Neural progenitor cell (in vitro differentiated cells): ENCODE measurements around the gene UQCRC2. TPM values are rescaled to one million over a fixed set of nuclear protein-coding genes. Genes with fewer than 3 reads are reported as not detected.

Experiments
- DNase-seq: peaks from one replicate; pipeline ENCODE4 v3.0.0-alpha.2; 2016; ENCODE audit warnings: low spot score
- H2AFZ ChIP-seq: fragments of 200-600 bp; sonication (generic); replicated peaks from 2 replicates; pipeline ENCODE4 v1.6.1; 2016; ENCODE audit warnings: antibody characterized with exemption
- H3F3A ChIP-seq: fragments of 200-600 bp; sonication (generic); 2 replicates; pipeline ENCODE4 v1.6.1; 2016; ENCODE audit warnings: antibody characterized with exemption, low read depth
- H3K27ac ChIP-seq: fragments of 200-600 bp; sonication (generic); 2 replicates; pipeline ENCODE4 v1.5.1; 2016; ENCODE audit warnings: mild to moderate bottlenecking
- H3K27me3 ChIP-seq: fragments of 200-600 bp; sonication (generic); 2 replicates; pipeline ENCODE4 v1.6.1; 2016; ENCODE audit warnings: mild to moderate bottlenecking, moderate library complexity
- H3K36me3 ChIP-seq: fragments of 200-600 bp; sonication (generic); 2 replicates; pipeline ENCODE4 v1.5.1; 2016
- H3K4me1 ChIP-seq: fragments of 200-600 bp; sonication (generic); 2 replicates; pipeline ENCODE4 v1.6.1; 2016; ENCODE audit warnings: mixed run types
- H3K4me2 ChIP-seq: fragments of 200-600 bp; sonication (generic); 2 replicates; pipeline ENCODE4 v1.6.1; 2016
- H3K4me3 ChIP-seq: fragments of 200-600 bp; sonication (generic); 2 replicates; pipeline ENCODE4 v1.5.1; 2016
- H3K79me2 ChIP-seq: fragments of 200-600 bp; sonication (generic); 2 replicates; pipeline ENCODE4 v1.6.1; 2016; ENCODE audit warnings: low read depth
- H3K9ac ChIP-seq: fragments of 200-600 bp; sonication (generic); 2 replicates; pipeline ENCODE4 v1.6.1; 2016
- H3K9me3 ChIP-seq: fragments of 200-600 bp; sonication (generic); 2 replicates; pipeline ENCODE4 v1.5.1; 2016; ENCODE audit warnings: low read depth
- H4K20me1 ChIP-seq: fragments of 200-600 bp; sonication (generic); 2 replicates; pipeline ENCODE4 v1.6.1; 2016; ENCODE audit warnings: low read depth
- H3K27ac Mint-ChIP-seq: 3 replicates; pipeline ENCODE4 v1.8.0; 2021; ENCODE audit warnings: mixed read lengths
- H3K27me3 Mint-ChIP-seq: 2 replicates; pipeline ENCODE4 v1.8.0; 2022; ENCODE audit warnings: low read depth, mild to moderate bottlenecking, inconsistent platforms, moderate library complexity, mixed read lengths; ENCODE audit not compliant: insufficient read depth
- H3K36me3 Mint-ChIP-seq: 3 replicates; pipeline ENCODE4 v1.8.0; 2021; ENCODE audit warnings: mixed read lengths
- H3K4me1 Mint-ChIP-seq: 3 replicates; pipeline ENCODE4 v1.8.0; 2021; ENCODE audit warnings: mixed read lengths
- H3K4me3 Mint-ChIP-seq: 3 replicates; pipeline ENCODE4 v1.8.0; 2021; ENCODE audit warnings: mild to moderate bottlenecking, moderate library complexity, mixed read lengths
- H3K9me3 Mint-ChIP-seq: 3 replicates; pipeline ENCODE4 v1.8.0; 2020; ENCODE audit warnings: mixed read lengths
- EZH2 ChIP-seq: fragments of 200-600 bp; sonication (generic); IDR thresholded peaks from 2 replicates; pipeline ENCODE4 v1.6.1; 2017; ENCODE audit warnings: antibody characterized with exemption, mild to moderate bottlenecking, moderate library complexity
- EZH2phosphoT487 ChIP-seq: fragments of 200-600 bp; sonication (generic); IDR thresholded peaks from 2 replicates; pipeline ENCODE4 v1.6.1; 2017; ENCODE audit warnings: antibody characterized with exemption
- total RNA-seq: library from RNA; depleted of rRNA; stranded (reverse); fragments of >200 nt; gene quantifications from 2 replicates; pipeline ENCODE4 v1.2.3, GENCODE V29; 2015; ENCODE audit warnings: low replicate concordance
- TF ChIP-seq, protein P1 (sequence below): fragments of 200-600 bp; sonication (generic); IDR thresholded peaks from 2 replicates; pipeline ENCODE4 v1.5.1; 2017; ENCODE audit warnings: antibody characterized with exemption, mild to moderate bottlenecking

UQCRC2 gene
- total RNA-seq, 1 donor from 2014 or later, result 206 TPM

DNA sequence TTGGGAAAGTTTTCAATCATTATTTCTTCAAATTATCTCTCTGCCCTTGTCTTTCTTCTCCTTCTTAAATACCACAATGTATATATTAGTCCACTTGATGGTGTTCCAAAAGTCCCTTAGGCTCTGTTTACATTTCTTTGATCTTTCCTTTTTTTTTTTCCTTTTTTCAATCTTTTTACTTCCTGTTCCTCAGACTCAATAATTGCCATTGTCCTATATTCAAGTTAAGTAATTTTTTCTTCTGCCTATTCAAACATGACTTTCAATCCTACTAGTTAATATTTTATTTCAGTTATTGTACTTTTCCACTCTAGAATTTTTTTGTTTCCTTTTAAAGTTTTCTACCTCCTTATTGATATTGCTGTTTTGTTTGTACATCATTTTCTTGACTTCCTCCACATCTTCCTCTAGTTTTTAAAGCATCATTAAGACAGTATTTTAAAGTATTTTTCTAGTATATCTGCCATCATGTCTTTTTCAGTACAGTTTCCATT, 15.8 kb upstream of the UQCRC2 start:
- Mint-ChIP-seq H3K4me3 (no peak overlapping the region), H3K4me1 (peaks cover 3% of the 10 kb centered on the region), H3K27me3 (peaks cover 6% of the 10 kb centered on the region), H3K27ac (no peak overlapping the region), H3K36me3 (no peaks in the 10 kb centered on the region), H3K9me3 (no peaks in the 10 kb centered on the region)
- H3K27me3 ChIP-seq, result peaks cover 39% of the 10 kb centered on the region
- no peak overlapping the region for H3K4me2 ChIP-seq
- H3F3A ChIP-seq, result no peaks in the 10 kb centered on the region
- no peaks in the 10 kb centered on the region for H3K4me1 ChIP-seq
- H3K79me2 ChIP-seq, result no peaks in the 10 kb centered on the region
- no peak overlapping the region for H3K9ac ChIP-seq
- DNase-seq, result no peak
- no peak overlapping the region for H3K27ac ChIP-seq
- no peaks in the 10 kb centered on the region for H3K36me3 ChIP-seq
- TF ChIP-seq, protein P1, sequence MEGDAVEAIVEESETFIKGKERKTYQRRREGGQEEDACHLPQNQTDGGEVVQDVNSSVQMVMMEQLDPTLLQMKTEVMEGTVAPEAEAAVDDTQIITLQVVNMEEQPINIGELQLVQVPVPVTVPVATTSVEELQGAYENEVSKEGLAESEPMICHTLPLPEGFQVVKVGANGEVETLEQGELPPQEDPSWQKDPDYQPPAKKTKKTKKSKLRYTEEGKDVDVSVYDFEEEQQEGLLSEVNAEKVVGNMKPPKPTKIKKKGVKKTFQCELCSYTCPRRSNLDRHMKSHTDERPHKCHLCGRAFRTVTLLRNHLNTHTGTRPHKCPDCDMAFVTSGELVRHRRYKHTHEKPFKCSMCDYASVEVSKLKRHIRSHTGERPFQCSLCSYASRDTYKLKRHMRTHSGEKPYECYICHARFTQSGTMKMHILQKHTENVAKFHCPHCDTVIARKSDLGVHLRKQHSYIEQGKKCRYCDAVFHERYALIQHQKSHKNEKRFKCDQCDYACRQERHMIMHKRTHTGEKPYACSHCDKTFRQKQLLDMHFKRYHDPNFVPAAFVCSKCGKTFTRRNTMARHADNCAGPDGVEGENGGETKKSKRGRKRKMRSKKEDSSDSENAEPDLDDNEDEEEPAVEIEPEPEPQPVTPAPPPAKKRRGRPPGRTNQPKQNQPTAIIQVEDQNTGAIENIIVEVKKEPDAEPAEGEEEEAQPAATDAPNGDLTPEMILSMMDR, result no peak
- TF ChIP-seq EZH2phosphoT487 (no peak), EZH2 (no peak)
- H3K4me3 ChIP-seq, result no peak overlapping the region
- no peaks in the 10 kb centered on the region for H3K9me3 ChIP-seq
- no peak overlapping the region for H2AFZ ChIP-seq
- no peaks in the 10 kb centered on the region for H4K20me1 ChIP-seq

DNA sequence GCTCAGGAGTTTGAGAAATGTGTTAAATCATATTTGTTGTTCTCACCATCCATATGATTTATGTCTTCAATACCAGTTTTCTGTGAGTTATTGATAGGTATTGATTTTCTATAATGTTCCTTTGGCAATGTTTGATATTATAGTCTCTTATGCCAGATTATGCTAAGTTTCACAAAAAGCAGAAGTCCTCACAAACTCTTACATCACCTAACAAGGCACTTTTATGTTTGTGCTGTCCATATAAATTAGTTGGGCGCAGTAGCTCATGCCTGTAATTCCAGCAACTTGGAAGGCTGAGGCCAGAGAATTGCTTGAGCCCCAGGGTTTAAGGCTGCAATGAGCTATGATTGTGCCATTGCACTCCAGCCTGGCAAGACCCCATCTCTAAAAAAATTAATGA, 12.6 kb upstream of the UQCRC2 start:
- Histone ChIP-seq H3K27ac (no peak overlapping the region), H3K9me3 (no peaks in the 10 kb centered on the region), H4K20me1 (no peaks in the 10 kb centered on the region), H2AFZ (no peak overlapping the region), H3K9ac (no peak overlapping the region), H3F3A (no peaks in the 10 kb centered on the region), H3K27me3 (peaks cover 39% of the 10 kb centered on the region), H3K79me2 (no peaks in the 10 kb centered on the region), H3K4me1 (no peaks in the 10 kb centered on the region), H3K36me3 (no peaks in the 10 kb centered on the region), H3K4me3 (no peak overlapping the region), H3K4me2 (no peak overlapping the region)
- H3K27ac Mint-ChIP-seq, result no peak overlapping the region
- no peak for DNase-seq
- H3K4me1 Mint-ChIP-seq, result no peaks in the 10 kb centered on the region
- H3K27me3 Mint-ChIP-seq, result no peaks in the 10 kb centered on the region
- H3K9me3 Mint-ChIP-seq, result no peaks in the 10 kb centered on the region
- H3K4me3 Mint-ChIP-seq, result no peak overlapping the region
- TF ChIP-seq EZH2phosphoT487 (no peak), EZH2 (no peak)
- TF ChIP-seq, protein P1, result no peak
- no peaks in the 10 kb centered on the region for H3K36me3 Mint-ChIP-seq

- Histone ChIP-seq H2AFZ (no peak overlapping the region), H4K20me1 (no peaks in the 10 kb centered on the region), H3K4me1 (no peaks in the 10 kb centered on the region), H3K9me3 (no peaks in the 10 kb centered on the region), H3K9ac (no peak overlapping the region), H3K27ac (no peak overlapping the region), H3K79me2 (no peaks in the 10 kb centered on the region), H3F3A (no peaks in the 10 kb centered on the region), H3K36me3 (no peaks in the 10 kb centered on the region), H3K4me3 (no peak overlapping the region), H3K4me2 (no peak overlapping the region), H3K27me3 (peaks cover 29% of the 10 kb centered on the region)
- no peak overlapping the region for H3K4me3 Mint-ChIP-seq
- no peaks in the 10 kb centered on the region for H3K9me3 Mint-ChIP-seq
- no peak for TF ChIP-seq EZH2
- TF ChIP-seq, protein P1, result no peak
- no peak for TF ChIP-seq EZH2phosphoT487
- H3K27me3 Mint-ChIP-seq, result no peaks in the 10 kb centered on the region
- H3K27ac Mint-ChIP-seq, result no peak overlapping the region
- no peaks in the 10 kb centered on the region for H3K4me1 Mint-ChIP-seq
- DNase-seq, result no peak
- H3K36me3 Mint-ChIP-seq, result no peaks in the 10 kb centered on the region
Measured at GRCh38 chr16:21943571-21943970, 9.6 kb upstream of the UQCRC2 start.
